HepG2 (cell line): Measurements from ENCODE around the gene PSMC5. TPM values are rescaled to one million over a fixed set of nuclear protein-coding genes. Genes with fewer than 3 reads are reported as not detected.

Experiments used
- CAMTA2 ChIP-seq: sonication (generic); formaldehyde crosslinking; IDR thresholded peaks from 2 replicates; pipeline ENCODE4 v1.4.0; 2020; ENCODE audit warnings: mild to moderate bottlenecking, missing genetic modification reagents, borderline replicate concordance
- DRAP1 ChIP-seq: IDR thresholded peaks from 2 replicates; pipeline ENCODE4 v1.6.1; 2016; ENCODE audit warnings: missing genetic modification reagents, missing compliant biosample characterization
- EHMT2 ChIP-seq: fragments of 200-600 bp; sonication (generic); IDR thresholded peaks from 2 replicates; pipeline ENCODE4 v1.7.0; 2017; ENCODE audit warnings: antibody characterized with exemption, low read depth, low read length, borderline replicate concordance
- FLYWCH1 ChIP-seq: sonication (generic); formaldehyde crosslinking; IDR thresholded peaks from 2 replicates; pipeline ENCODE4 v1.8.1; 2023; ENCODE audit warnings: mild to moderate bottlenecking, missing genetic modification reagents
- FOXK2 ChIP-seq: fragments of 450-650 bp; IDR thresholded peaks from 2 replicates; pipeline ENCODE4 v1.6.1; 2016
- HOXA7 ChIP-seq: sonication (generic); formaldehyde crosslinking; IDR thresholded peaks from 2 replicates; pipeline ENCODE4 v1.8.1; 2022; ENCODE audit warnings: mild to moderate bottlenecking, missing genetic modification reagents, moderate library complexity
- IRF1 ChIP-seq: sonication (generic); formaldehyde crosslinking; IDR thresholded peaks from 2 replicates; pipeline ENCODE4 v1.4.0; 2020; ENCODE audit warnings: low read depth, mild to moderate bottlenecking, missing genetic modification reagents
- KAT8 ChIP-seq: IDR thresholded peaks from 2 replicates; pipeline ENCODE4 v1.6.1; 2016; ENCODE audit warnings: missing genetic modification reagents, missing compliant biosample characterization
- MAFF ChIP-seq: IDR thresholded peaks from 2 replicates; pipeline ENCODE4 v1.6.1; 2011; ENCODE audit warnings: low read depth, low read length, improper control_type of control experiment
- NCOA1 ChIP-seq: sonication (generic); formaldehyde crosslinking; IDR thresholded peaks from 2 replicates; pipeline ENCODE4 v1.9.0; 2021; ENCODE audit warnings: missing genetic modification reagents
- POLR2G ChIP-seq: fragments of 200-400 bp; formaldehyde crosslinking; IDR thresholded peaks from 2 replicates; pipeline ENCODE4 v1.6.1; 2018; ENCODE audit warnings: mild to moderate bottlenecking, low read depth, low read length, moderate library complexity
- PRDM4 ChIP-seq: sonication (generic); formaldehyde crosslinking; IDR thresholded peaks from 2 replicates; pipeline ENCODE4 v1.9.0; 2021; ENCODE audit warnings: missing genetic modification reagents, borderline replicate concordance
- SATB2 ChIP-seq: sonication (generic); formaldehyde crosslinking; IDR thresholded peaks from 2 replicates; pipeline ENCODE4 v1.5.0; 2020; ENCODE audit warnings: missing genetic modification reagents
- ZFX ChIP-seq: sonication (generic); formaldehyde crosslinking; IDR thresholded peaks from 2 replicates; pipeline ENCODE4 v1.4.0; 2020; ENCODE audit warnings: mild to moderate bottlenecking, low read depth, missing genetic modification reagents, moderate library complexity
- ZNF138 ChIP-seq: sonication (generic); formaldehyde crosslinking; IDR thresholded peaks from 2 replicates; pipeline ENCODE4 v1.5.0; 2020; ENCODE audit warnings: mild to moderate bottlenecking, low read depth, missing genetic modification reagents
- ZNF253 ChIP-seq: sonication (generic); formaldehyde crosslinking; IDR thresholded peaks from 2 replicates; pipeline ENCODE4 v1.8.0; 2022; ENCODE audit warnings: mild to moderate bottlenecking, missing genetic modification reagents, borderline replicate concordance
- ZNF276 ChIP-seq: sonication (generic); formaldehyde crosslinking; IDR thresholded peaks from 2 replicates; pipeline ENCODE4 v1.4.0; 2020; ENCODE audit warnings: mild to moderate bottlenecking, low read depth, missing genetic modification reagents
- ZNF552 ChIP-seq: sonication (generic); formaldehyde crosslinking; IDR thresholded peaks from 2 replicates; pipeline ENCODE4 v1.9.0; 2022; ENCODE audit warnings: missing genetic modification reagents, mild to moderate bottlenecking, borderline replicate concordance
- ZNF597 ChIP-seq: sonication (generic); formaldehyde crosslinking; IDR thresholded peaks from 2 replicates; pipeline ENCODE4 v1.5.0; 2020; ENCODE audit warnings: missing genetic modification reagents
- ZNF644 ChIP-seq: IDR thresholded peaks from 2 replicates; pipeline ENCODE4 v1.6.1; 2016; ENCODE audit warnings: low read depth
- ZNF691 ChIP-seq: sonication (generic); formaldehyde crosslinking; IDR thresholded peaks from 2 replicates; pipeline ENCODE4 v1.4.0; 2020; ENCODE audit warnings: missing genetic modification reagents, low read depth, mild to moderate bottlenecking, borderline replicate concordance
- ZNF879 ChIP-seq: sonication (generic); formaldehyde crosslinking; IDR thresholded peaks from 2 replicates; pipeline ENCODE4 v1.8.1; 2023; ENCODE audit warnings: missing genetic modification reagents
- polyA plus RNA-seq, 8 experiments: library from polyadenylated mRNA; depleted of rRNA in 3 of 8; stranded (reverse) in 7 of 8; unstranded in 1 of 8; fragments of >200 nt; fragmentation: Illumina TruSeq in 4 of 8; extraction: Trizol in 4 of 8; gene quantifications; 2 replicates each; pipeline versions ENCODE4 v1.2.1 to v1.2.3, GENCODE V29; 2011 to 2016; ENCODE audit warnings: low read depth in 4 of 8, missing spikeins in 1 of 8, mixed read lengths in 1 of 8; ENCODE audit not compliant: insufficient read depth in 1 of 8
- total RNA-seq, 5 experiments: library from RNA; depleted of rRNA; stranded (reverse); fragments of >200 nt; fragmentation: Illumina TruSeq; extraction: Trizol; gene quantifications; 2 replicates each; pipeline ENCODE4 v1.2.3, GENCODE V29; 2016; ENCODE audit warnings: low read depth in 1 of 5

Gene PSMC5
- total and polyA plus RNA-seq, 2 of the 13 experiments (the other 11 are each of a cell fraction or from before 2014, with no cell fraction given), result 35.3 to 128 TPM

GRCh38 chr17:63842540-63843386 lies 15.5 kb downstream of the PSMC5 start, which contains the start of gene SMARCD2 (continued):
- TF ChIP-seq IRF1 (CRISPR knock-in tag) (no peak; the same call in 1 of the 2 replicates), NCOA1 (no peak), PRDM4 (CRISPR knock-in tag) (no peak), HOXA7 (CRISPR knock-in tag) (no peak), CAMTA2 (CRISPR knock-in tag) (peak; percentile 91), ZFX (peak; percentile 84), SATB2 (peak; percentile 85), ZNF276 (CRISPR knock-in tag) (no peak), ZNF597 (CRISPR knock-in tag) (no peak; the same call in 1 of the 2 replicates), KAT8 (peak; percentile 95), MAFF (no peak), EHMT2 (no peak), ZNF691 (CRISPR knock-in tag) (peak; percentile 71; the same call in 1 of the 2 replicates), DRAP1 (peak; percentile 91), POLR2G (peak; percentile 88), ZNF552 (peak; percentile 85), FOXK2 (no peak), FLYWCH1 (CRISPR knock-in tag) (0 out of 2 replicates have a peak, but pooled peaks have one; percentile 47), ZNF644 (CRISPR knock-in tag) (no peak), ZNF138 (CRISPR knock-in tag) (0 out of 2 replicates have a peak, but pooled peaks have one; percentile 41), ZNF253 (CRISPR knock-in tag) (no peak), ZNF879 (CRISPR knock-in tag) (peak; percentile 47; the same call in 1 of the 2 replicates)
